A549 (cell line): Measurements from ENCODE around the gene LRP1. TPM values are rescaled to one million over a fixed set of nuclear protein-coding genes. Genes with fewer than 3 reads are reported as not detected.

Experiments used
- ATAC-seq, 2 experiments: fragments of 200-7000 bp in 1 of 2; fragments of >200 bp in 1 of 2; cut with Nextera tagmentation in 1 of 2; cut with Tn5 transposase in 1 of 2; 3 replicates each; pipeline versions ENCODE4 v1.8.0 to v1.9.1; 2018 to 2020; ENCODE audit warnings: mild to moderate bottlenecking in 1 of 2, moderate library complexity in 1 of 2
- CTCF ChIA-PET: fragments of 300-600 bp; sonication (Branson Sonifier 250); formaldehyde crosslinking; extraction: SDS; loops from one replicate; lab custom pipeline; 2021; ENCODE audit warnings: antibody characterized with exemption, inconsistent platforms; lab: Yijun Ruan, JAX
- POLR2A ChIA-PET: fragments of 350-600 bp; formaldehyde crosslinking; extraction: SDS; loops from one replicate; lab custom pipeline; 2021; ENCODE audit warnings: antibody characterized with exemption, inconsistent platforms; lab: Yijun Ruan, JAX
- DNase-seq, 2 experiments: peaks; one replicate each; pipeline versions ENCODE4 v3.0.0 to v3.0.0-alpha.2; 2011 to 2016; ENCODE audit warnings: low read depth in 1 of 2, low spot score in 1 of 2
- FAIRE-seq: peaks from 2 replicates; lab custom pipeline; 2011; peaks lifted over from hg19 to GRCh38; lab: Jason Lieb, UNC
- H3K27ac ChIP-seq, 2 experiments: fragments of >200 bp; sonication (Bioruptor Twin); formaldehyde crosslinking; 3 replicates each; pipeline ENCODE4 v1.5.1; 2016 to 2017
- H3K4me1 ChIP-seq: fragments of >200 bp; sonication (Bioruptor Twin); formaldehyde crosslinking; 3 replicates; pipeline ENCODE4 v1.6.1; 2016
- H3K4me2 ChIP-seq: fragments of >200 bp; sonication (Bioruptor Twin); formaldehyde crosslinking; 3 replicates; pipeline ENCODE4 v1.6.1; 2016
- H3K4me3 ChIP-seq: fragments of >200 bp; sonication (Bioruptor Twin); formaldehyde crosslinking; 3 replicates; pipeline ENCODE4 v1.5.1; 2016
- H3K9me3 ChIP-seq: fragments of >200 bp; sonication (Bioruptor Twin); formaldehyde crosslinking; 3 replicates; pipeline ENCODE4 v1.6.1; 2016
- ATOH8 ChIP-seq: fragments of 250-450 bp; sonication (Bioruptor Pico); IDR thresholded peaks from 2 replicates; pipeline ENCODE4 v1.5.0; 2020; ENCODE audit warnings: low read depth, mild to moderate bottlenecking, moderate library complexity
- CBX2 ChIP-seq: fragments of 200-600 bp; sonication (generic); IDR thresholded peaks from 2 replicates; pipeline ENCODE4 v1.6.1; 2016; ENCODE audit warnings: low read depth, mild to moderate bottlenecking, borderline replicate concordance
- EHF ChIP-seq: fragments of 250-450 bp; sonication (Bioruptor Pico); IDR thresholded peaks from 2 replicates; pipeline ENCODE4 v1.5.0; 2020; ENCODE audit warnings: mild to moderate bottlenecking
- EHMT2 ChIP-seq: fragments of 200-600 bp; sonication (generic); IDR thresholded peaks from 2 replicates; pipeline ENCODE4 v1.6.1; 2016; ENCODE audit warnings: antibody characterized with exemption, low read depth, mild to moderate bottlenecking, moderate library complexity
- ESRRA ChIP-seq: fragments of 150-350 bp; IDR thresholded peaks from 2 replicates; pipeline ENCODE4 v1.6.1; 2014; ENCODE audit warnings: mild to moderate bottlenecking, low read length, borderline replicate concordance
- FOSB ChIP-seq: fragments of 250-450 bp; sonication (Bioruptor Pico); IDR thresholded peaks from 2 replicates; pipeline ENCODE4 v1.5.0; 2020; ENCODE audit warnings: mild to moderate bottlenecking, moderate library complexity
- FOXS1 ChIP-seq: fragments of 250-450 bp; sonication (Bioruptor Pico); IDR thresholded peaks from 2 replicates; pipeline ENCODE4 v1.5.0; 2020; ENCODE audit warnings: mild to moderate bottlenecking, moderate library complexity
- GATA3 ChIP-seq: IDR thresholded peaks from 2 replicates; pipeline ENCODE4 v1.6.1; 2012; ENCODE audit warnings: borderline replicate concordance
- HEYL ChIP-seq: fragments of 250-450 bp; sonication (Bioruptor Pico); IDR thresholded peaks from 2 replicates; pipeline ENCODE4 v1.8.0; 2021; ENCODE audit warnings: mild to moderate bottlenecking, moderate library complexity
- HMGXB4 ChIP-seq: fragments of 250-450 bp; sonication (Bioruptor Pico); IDR thresholded peaks from 2 replicates; pipeline ENCODE4 v1.5.0; 2021; ENCODE audit warnings: mild to moderate bottlenecking, moderate library complexity, borderline replicate concordance
- HOXA7 ChIP-seq: fragments of 250-450 bp; sonication (Bioruptor Pico); IDR thresholded peaks from 2 replicates; pipeline ENCODE4 v1.5.0; 2020; ENCODE audit warnings: mild to moderate bottlenecking, moderate library complexity
- JUN ChIP-seq, 2 experiments: fragments of >200 bp; sonication (Bioruptor Twin); formaldehyde crosslinking; IDR thresholded peaks; 2 replicates in 1 of 2; 3 replicates in 1 of 2; pipeline ENCODE4 v1.6.1; 2016 to 2017
- KDM5A ChIP-seq: fragments of 200-600 bp; sonication (generic); IDR thresholded peaks from 2 replicates; pipeline ENCODE4 v1.6.1; 2016; ENCODE audit warnings: antibody characterized with exemption, mild to moderate bottlenecking
- MYC ChIP-seq: IDR thresholded peaks from 2 replicates; pipeline ENCODE4 v1.6.1; 2012; ENCODE audit warnings: mild to moderate bottlenecking, inconsistent platforms, low read length, improper control_type of control experiment, borderline replicate concordance
- NFE2L2 ChIP-seq: fragments of 150-350 bp; conservative IDR thresholded peaks from 2 replicates; pipeline ENCODE4 v1.6.1; 2014; ENCODE audit warnings: low read length
- POLR2A ChIP-seq: IDR thresholded peaks from 2 replicates; pipeline ENCODE4 v1.6.1; 2012; ENCODE audit warnings: mild to moderate bottlenecking, low read length
- RCOR1 ChIP-seq: fragments of 150-350 bp; IDR thresholded peaks from 2 replicates; pipeline ENCODE4 v1.6.1; 2014; ENCODE audit warnings: antibody characterized with exemption, low read length, low read depth
- SMC3 ChIP-seq: fragments of >200 bp; sonication (Bioruptor Twin); formaldehyde crosslinking; IDR thresholded peaks from 3 replicates; pipeline ENCODE4 v1.6.1; 2018; ENCODE audit warnings: inconsistent platforms
- TP53 ChIP-seq: fragments of 250-450 bp; sonication (Bioruptor Pico); IDR thresholded peaks from 2 replicates; pipeline ENCODE4 v1.5.0; 2021; ENCODE audit warnings: mild to moderate bottlenecking, moderate library complexity
- ZNF302 ChIP-seq: fragments of 250-450 bp; sonication (Bioruptor Pico); IDR thresholded peaks from 2 replicates; pipeline ENCODE4 v1.9.0; 2021; ENCODE audit warnings: inconsistent platforms, mild to moderate bottlenecking, moderate library complexity
- WGBS: methylation state at CpG from one replicate; pipeline ENCODE4 v1.1.6; 2017; ENCODE audit errors: missing lambda C conversion rate; 5-methylcytosine and 5-hydroxymethylcytosine counted together
- polyA plus RNA-seq, 4 experiments: library from polyadenylated mRNA; depleted of rRNA in 3 of 4; stranded (reverse); fragments of >200 nt; fragmentation: RNase III in 1 of 4; extraction: RNeasy Plus Mini Kit Qiagen cat#74134 plus additional on column Dnase treatment in 1 of 4; gene quantifications; 2 replicates in 3 of 4; 3 replicates in 1 of 4; pipeline ENCODE4 v1.2.3, GENCODE V29; 2011 to 2017
- TF ChIP-seq, protein P1 (sequence below): fragments of 150-350 bp; IDR thresholded peaks from 2 replicates; pipeline ENCODE4 v1.6.1; 2014; ENCODE audit warnings: low read depth, mild to moderate bottlenecking, low read length
- TF ChIP-seq, protein P2 (sequence below): fragments of 200-600 bp; sonication (generic); IDR thresholded peaks from 2 replicates; pipeline ENCODE4 v1.6.1; 2016; ENCODE audit warnings: antibody characterized with exemption, mild to moderate bottlenecking, moderate library complexity

LRP1 gene
- polyA plus RNA-seq, 2 of the 4 experiments (the other 2 are of a cell fraction) = 5.6 to 9.4 TPM

DNA sequence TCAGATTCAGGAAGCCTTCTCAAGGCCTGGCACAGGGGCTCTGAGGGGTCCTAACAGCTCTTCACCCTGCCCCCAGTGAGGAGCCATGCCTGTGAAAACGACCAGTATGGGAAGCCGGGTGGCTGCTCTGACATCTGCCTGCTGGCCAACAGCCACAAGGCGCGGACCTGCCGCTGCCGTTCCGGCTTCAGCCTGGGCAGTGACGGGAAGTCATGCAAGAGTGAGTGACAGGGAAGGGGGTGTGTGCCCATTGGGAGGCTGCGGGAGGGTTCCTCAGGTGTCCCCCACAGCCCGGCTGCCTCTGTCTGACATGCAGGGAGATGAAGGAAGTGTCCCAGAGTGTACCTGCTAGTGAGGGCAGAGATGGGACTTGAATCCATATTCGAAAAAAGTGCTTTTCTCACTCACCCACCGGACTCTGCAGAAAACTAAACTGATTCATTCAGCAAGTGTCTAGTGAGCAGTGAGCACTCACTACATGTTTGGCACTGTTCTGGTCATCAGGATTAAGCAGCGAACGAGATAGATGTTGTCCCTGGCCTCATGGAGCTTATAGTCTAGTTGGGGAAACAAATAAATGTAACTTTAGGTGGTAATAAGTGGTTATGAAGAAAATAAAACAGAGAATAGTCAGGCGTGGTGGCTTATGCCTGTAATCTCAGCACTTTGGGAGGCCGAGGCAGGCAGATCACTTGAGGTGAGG is 28.6 kb downstream of the LRP1 start (continued):
- no peak for TF ChIP-seq HEYL (CRISPR knock-in tag)

GRCh38 chr12:57157588-57158173 is 29.4 kb downstream of the LRP1 start:
- no peak for TF ChIP-seq POLR2A
- no peak for TF ChIP-seq RCOR1
- TF ChIP-seq, protein P1, sequence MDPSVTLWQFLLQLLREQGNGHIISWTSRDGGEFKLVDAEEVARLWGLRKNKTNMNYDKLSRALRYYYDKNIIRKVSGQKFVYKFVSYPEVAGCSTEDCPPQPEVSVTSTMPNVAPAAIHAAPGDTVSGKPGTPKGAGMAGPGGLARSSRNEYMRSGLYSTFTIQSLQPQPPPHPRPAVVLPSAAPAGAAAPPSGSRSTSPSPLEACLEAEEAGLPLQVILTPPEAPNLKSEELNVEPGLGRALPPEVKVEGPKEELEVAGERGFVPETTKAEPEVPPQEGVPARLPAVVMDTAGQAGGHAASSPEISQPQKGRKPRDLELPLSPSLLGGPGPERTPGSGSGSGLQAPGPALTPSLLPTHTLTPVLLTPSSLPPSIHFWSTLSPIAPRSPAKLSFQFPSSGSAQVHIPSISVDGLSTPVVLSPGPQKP = no peak
- no peak for TF ChIP-seq EHF (CRISPR knock-in tag)
- no peak for TF ChIP-seq KDM5A
- no peak for TF ChIP-seq FOXS1 (CRISPR knock-in tag)
- no peak for TF ChIP-seq JUN (IDR thresholded peaks at IDR 0.05)
- TF ChIP-seq, protein P2, sequence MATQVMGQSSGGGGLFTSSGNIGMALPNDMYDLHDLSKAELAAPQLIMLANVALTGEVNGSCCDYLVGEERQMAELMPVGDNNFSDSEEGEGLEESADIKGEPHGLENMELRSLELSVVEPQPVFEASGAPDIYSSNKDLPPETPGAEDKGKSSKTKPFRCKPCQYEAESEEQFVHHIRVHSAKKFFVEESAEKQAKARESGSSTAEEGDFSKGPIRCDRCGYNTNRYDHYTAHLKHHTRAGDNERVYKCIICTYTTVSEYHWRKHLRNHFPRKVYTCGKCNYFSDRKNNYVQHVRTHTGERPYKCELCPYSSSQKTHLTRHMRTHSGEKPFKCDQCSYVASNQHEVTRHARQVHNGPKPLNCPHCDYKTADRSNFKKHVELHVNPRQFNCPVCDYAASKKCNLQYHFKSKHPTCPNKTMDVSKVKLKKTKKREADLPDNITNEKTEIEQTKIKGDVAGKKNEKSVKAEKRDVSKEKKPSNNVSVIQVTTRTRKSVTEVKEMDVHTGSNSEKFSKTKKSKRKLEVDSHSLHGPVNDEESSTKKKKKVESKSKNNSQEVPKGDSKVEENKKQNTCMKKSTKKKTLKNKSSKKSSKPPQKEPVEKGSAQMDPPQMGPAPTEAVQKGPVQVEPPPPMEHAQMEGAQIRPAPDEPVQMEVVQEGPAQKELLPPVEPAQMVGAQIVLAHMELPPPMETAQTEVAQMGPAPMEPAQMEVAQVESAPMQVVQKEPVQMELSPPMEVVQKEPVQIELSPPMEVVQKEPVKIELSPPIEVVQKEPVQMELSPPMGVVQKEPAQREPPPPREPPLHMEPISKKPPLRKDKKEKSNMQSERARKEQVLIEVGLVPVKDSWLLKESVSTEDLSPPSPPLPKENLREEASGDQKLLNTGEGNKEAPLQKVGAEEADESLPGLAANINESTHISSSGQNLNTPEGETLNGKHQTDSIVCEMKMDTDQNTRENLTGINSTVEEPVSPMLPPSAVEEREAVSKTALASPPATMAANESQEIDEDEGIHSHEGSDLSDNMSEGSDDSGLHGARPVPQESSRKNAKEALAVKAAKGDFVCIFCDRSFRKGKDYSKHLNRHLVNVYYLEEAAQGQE = no peak
- no peak for TF ChIP-seq HMGXB4 (CRISPR knock-in tag)
- TF ChIP-seq ZNF302 (CRISPR knock-in tag) = no peak
- TF ChIP-seq, all 56 proteins: peak for 0
- Histone ChIP-seq H3K4me3 (no peak overlapping the region), H3K4me1 (no peaks in the 10 kb centered on the region), H3K4me2 (no peak overlapping the region), H3K9me3 (no peaks in the 10 kb centered on the region), H3K27ac (no peak overlapping the region)
- ChIA-PET CTCF (interaction anchor here (1.4 to 16.2 kb wide), 6 partner anchors 8 to 46 kb away, joined by 3 to 180 read pairs (median 18); no protein-coding TSS in a partner anchor), POLR2A (no interaction called here)
- no peak for FAIRE-seq
- ATAC-seq = no peak
- WGBS = 96% methylated on average over 5 of the region's 5 CpGs
- DNase-seq = no peak

DNA sequence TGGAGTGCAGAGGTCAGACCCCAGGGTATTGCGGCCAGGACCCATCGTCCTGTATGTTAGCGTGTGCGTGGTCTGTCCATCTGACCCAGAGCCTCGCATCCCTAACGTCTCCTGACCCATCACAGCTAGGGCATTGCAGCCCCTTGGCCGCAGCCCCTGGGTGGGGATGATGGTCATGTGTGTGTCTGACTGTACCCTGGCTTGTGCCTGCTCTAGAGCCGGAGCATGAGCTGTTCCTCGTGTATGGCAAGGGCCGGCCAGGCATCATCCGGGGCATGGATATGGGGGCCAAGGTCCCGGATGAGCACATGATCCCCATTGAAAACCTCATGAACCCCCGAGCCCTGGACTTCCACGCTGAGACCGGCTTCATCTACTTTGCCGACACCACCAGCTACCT is 29.9 kb downstream of the LRP1 start:
- ChIA-PET CTCF (interaction anchor here (1.4 to 16.2 kb wide), 6 partner anchors 9 to 46 kb away, joined by 3 to 180 read pairs (median 18); no protein-coding TSS in a partner anchor), POLR2A (no interaction called here)
- Histone ChIP-seq H3K4me3 (no peak overlapping the region), H3K9me3 (no peaks in the 10 kb centered on the region), H3K27ac (no peak overlapping the region), H3K4me1 (no peaks in the 10 kb centered on the region), H3K4me2 (no peak overlapping the region)
- no peak for FAIRE-seq
- TF ChIP-seq, protein P1 = no peak
- no peak for TF ChIP-seq ATOH8 (CRISPR knock-in tag)
- TF ChIP-seq POLR2A = no peak
- no peak for TF ChIP-seq GATA3
- TF ChIP-seq FOSB (CRISPR knock-in tag) = no peak
- no peak for TF ChIP-seq FOXS1 (CRISPR knock-in tag)
- TF ChIP-seq NFE2L2 = no peak
- TF ChIP-seq HOXA7 (CRISPR knock-in tag) = no peak
- TF ChIP-seq TP53 = no peak
- no peak for TF ChIP-seq CBX2
- no peak for TF ChIP-seq RCOR1
- no peak for TF ChIP-seq SMC3
- TF ChIP-seq MYC = no peak
- no peak for TF ChIP-seq ESRRA
- no peak for TF ChIP-seq EHF (CRISPR knock-in tag)
- no peak for TF ChIP-seq ZNF302 (CRISPR knock-in tag)
- TF ChIP-seq EHMT2 = no peak
- 92% methylated on average over 16 of the region's 16 CpGs for WGBS
- no peak for ATAC-seq
- DNase-seq = no peak
